HEK293T (cell line): ENCODE results near the gene RANBP9.

Experiments
- BHLHE40 ChIP-seq: fragments of 450-650 bp; IDR thresholded peaks from 2 replicates; pipeline ENCODE4 v1.6.1; 2016; ENCODE audit warnings: mild to moderate bottlenecking, moderate library complexity, borderline replicate concordance
- ELF4 ChIP-seq: fragments of 450-650 bp; IDR thresholded peaks from 2 replicates; pipeline ENCODE4 v1.6.1; 2017; ENCODE audit warnings: antibody characterized with exemption
- FOXK2 ChIP-seq: fragments of 450-650 bp; IDR thresholded peaks from 2 replicates; pipeline ENCODE4 v1.6.1; 2016; ENCODE audit warnings: mild to moderate bottlenecking
- HDGF ChIP-seq: fragments of 450-650 bp; IDR thresholded peaks from 2 replicates; pipeline ENCODE4 v1.6.1; 2017; ENCODE audit warnings: antibody characterized with exemption, borderline replicate concordance
- PKNOX1 ChIP-seq: fragments of 450-650 bp; IDR thresholded peaks from 2 replicates; pipeline ENCODE4 v1.6.1; 2016

GRCh38 chr6:13611715-13612114 lies 99.9 kb downstream of the RANBP9 start:
- TF ChIP-seq FOXK2 (no peak), PKNOX1 (no peak), HDGF (no peak), ELF4 (no peak), BHLHE40 (no peak)
